Mammary epithelial cell (primary cell): ENCODE measurements around the gene MTTP.

Source experiments
- EZH2 ChIP-seq: IDR thresholded peaks from 2 replicates; pipeline ENCODE4 v1.6.1; 2012; ENCODE audit warnings: low read length, inconsistent platforms, borderline replicate concordance
- TF ChIP-seq, protein P1 (sequence below), 2 donors: IDR thresholded peaks in 1 of 2; conservative IDR thresholded peaks in 1 of 2; 2 replicates each; pipeline ENCODE4 v1.5.1; 2011 to 2012; ENCODE audit warnings: inconsistent platforms in 2 of 2, low read length in 2 of 2, mild to moderate bottlenecking in 2 of 2, control low read depth in 1 of 2, low read depth in 1 of 2; ENCODE audit not compliant: insufficient read depth in 1 of 2; ENCODE audit errors: extremely low read depth in 1 of 2

DNA sequence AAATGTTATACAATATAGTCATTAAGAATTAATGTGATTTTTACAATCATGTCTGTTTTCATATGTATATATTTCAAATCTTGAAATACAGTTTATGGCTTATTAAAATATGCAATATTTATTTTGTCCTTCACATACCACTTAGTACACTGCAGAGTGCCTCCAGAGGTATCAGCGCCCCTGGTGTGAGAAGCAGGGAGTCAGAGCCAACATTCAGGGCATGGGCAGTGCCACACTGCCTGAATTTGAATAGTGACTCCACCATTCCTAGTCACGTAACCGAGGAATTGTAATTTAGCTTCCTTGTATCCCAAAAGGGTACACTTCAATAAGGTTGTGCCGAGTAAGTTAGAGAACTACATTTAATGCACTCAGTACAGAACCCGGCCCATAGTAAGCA is 87.3 kb downstream of the MTTP start:
- TF ChIP-seq, protein P1, sequence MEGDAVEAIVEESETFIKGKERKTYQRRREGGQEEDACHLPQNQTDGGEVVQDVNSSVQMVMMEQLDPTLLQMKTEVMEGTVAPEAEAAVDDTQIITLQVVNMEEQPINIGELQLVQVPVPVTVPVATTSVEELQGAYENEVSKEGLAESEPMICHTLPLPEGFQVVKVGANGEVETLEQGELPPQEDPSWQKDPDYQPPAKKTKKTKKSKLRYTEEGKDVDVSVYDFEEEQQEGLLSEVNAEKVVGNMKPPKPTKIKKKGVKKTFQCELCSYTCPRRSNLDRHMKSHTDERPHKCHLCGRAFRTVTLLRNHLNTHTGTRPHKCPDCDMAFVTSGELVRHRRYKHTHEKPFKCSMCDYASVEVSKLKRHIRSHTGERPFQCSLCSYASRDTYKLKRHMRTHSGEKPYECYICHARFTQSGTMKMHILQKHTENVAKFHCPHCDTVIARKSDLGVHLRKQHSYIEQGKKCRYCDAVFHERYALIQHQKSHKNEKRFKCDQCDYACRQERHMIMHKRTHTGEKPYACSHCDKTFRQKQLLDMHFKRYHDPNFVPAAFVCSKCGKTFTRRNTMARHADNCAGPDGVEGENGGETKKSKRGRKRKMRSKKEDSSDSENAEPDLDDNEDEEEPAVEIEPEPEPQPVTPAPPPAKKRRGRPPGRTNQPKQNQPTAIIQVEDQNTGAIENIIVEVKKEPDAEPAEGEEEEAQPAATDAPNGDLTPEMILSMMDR (conservative IDR thresholded peaks at IDR 0.05 in 1 of 2, IDR thresholded peaks at IDR 0.05 in 1 of 2; ENCODE audit: extremely low read depth in 1 of 2, insufficient read depth in 1 of 2, low read depth in 1 of 2, low read length in 2 of 2), result no peak
- TF ChIP-seq EZH2, result no peak
